Measurements from ENCODE around the gene CMIP.

DNA sequence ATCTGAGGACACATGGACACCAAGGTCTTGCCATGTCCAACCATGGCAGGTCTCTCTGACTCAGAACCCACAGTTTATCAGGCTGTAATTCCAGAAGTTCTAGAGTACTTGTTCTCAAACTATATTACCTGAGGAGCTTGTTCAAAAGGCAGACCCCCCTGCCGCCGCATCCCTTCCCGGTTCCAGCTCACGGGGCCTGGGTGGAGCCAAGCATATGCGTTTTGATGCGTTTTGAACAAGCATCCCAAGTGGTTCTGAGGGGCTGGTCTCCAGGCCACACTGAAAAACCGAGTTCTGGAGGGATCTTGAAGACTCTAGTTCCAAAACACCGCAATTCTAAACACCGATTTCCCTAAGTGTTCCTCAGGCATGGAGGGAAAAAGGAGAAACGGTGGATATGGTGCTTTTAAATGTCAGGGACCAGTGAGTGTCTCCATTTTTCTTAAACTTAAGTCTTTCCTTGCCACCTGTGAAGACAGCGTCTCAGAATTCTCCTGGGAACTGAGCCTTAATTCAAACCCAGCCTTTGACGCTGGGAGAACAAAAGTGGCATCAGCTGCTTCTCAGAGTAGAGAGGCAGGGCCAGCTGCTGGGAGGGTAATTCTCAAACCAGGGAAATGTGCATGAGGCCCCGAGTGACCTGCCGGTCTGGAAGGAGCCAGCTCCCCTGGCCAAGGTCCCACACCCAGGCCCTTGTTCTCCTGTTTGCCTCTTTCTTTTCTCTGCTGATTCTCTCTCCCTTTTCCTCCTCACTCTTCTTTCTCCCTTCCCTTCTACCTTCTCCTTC, 250.1 kb downstream of the CMIP start:
- TF ChIP-seq, protein P1, sequence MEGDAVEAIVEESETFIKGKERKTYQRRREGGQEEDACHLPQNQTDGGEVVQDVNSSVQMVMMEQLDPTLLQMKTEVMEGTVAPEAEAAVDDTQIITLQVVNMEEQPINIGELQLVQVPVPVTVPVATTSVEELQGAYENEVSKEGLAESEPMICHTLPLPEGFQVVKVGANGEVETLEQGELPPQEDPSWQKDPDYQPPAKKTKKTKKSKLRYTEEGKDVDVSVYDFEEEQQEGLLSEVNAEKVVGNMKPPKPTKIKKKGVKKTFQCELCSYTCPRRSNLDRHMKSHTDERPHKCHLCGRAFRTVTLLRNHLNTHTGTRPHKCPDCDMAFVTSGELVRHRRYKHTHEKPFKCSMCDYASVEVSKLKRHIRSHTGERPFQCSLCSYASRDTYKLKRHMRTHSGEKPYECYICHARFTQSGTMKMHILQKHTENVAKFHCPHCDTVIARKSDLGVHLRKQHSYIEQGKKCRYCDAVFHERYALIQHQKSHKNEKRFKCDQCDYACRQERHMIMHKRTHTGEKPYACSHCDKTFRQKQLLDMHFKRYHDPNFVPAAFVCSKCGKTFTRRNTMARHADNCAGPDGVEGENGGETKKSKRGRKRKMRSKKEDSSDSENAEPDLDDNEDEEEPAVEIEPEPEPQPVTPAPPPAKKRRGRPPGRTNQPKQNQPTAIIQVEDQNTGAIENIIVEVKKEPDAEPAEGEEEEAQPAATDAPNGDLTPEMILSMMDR (IDR thresholded peaks at IDR 0.05), result no peak
- TF ChIP-seq POLR2AphosphoS5 (IDR thresholded peaks at IDR 0.05) (no peak), POLR2A (IDR thresholded peaks at IDR 0.05) (no peak)

Data from prostate gland (tissue), 2 donors.